OCI-LY3 (cell line): ENCODE data around the gene WHRN.

Source experiments
- H2AFZ ChIP-seq: fragments of 200-600, 300-600 bp; shearing (Covaris generic); 2 replicates; pipeline ENCODE4 v1.6.0; 2014; ENCODE audit warnings: antibody characterized with exemption, low read depth, low read length
- H3K27ac ChIP-seq: fragments of 200-600, 300-600 bp; sonication (generic); 2 replicates; pipeline ENCODE4 v1.5.1; 2014; ENCODE audit warnings: mild to moderate bottlenecking, low read length, moderate library complexity, mixed read lengths
- H3K27me3 ChIP-seq: fragments of 200-600, 300-600 bp; sonication (generic); 2 replicates; pipeline ENCODE4 v1.6.1; 2014; ENCODE audit warnings: low read depth, low read length, mixed read lengths
- H3K36me3 ChIP-seq: fragments of 200-600, 300-600 bp; sonication (generic); replicated peaks from 2 replicates; pipeline ENCODE3; 2014; ENCODE audit warnings: low read depth, low read length, mixed read lengths
- H3K4me1 ChIP-seq: fragments of 300-600, 200-600 bp; sonication (generic); 2 replicates; pipeline ENCODE4 v1.6.1; 2014; ENCODE audit warnings: low read length, mixed read lengths
- H3K4me2 ChIP-seq: fragments of 200-600, 300-600 bp; sonication (generic); 2 replicates; pipeline ENCODE4 v1.6.1; 2014; ENCODE audit warnings: low read length, mixed read lengths
- H3K4me3 ChIP-seq: fragments of 300-600, 200-600 bp; sonication (generic); 2 replicates; pipeline ENCODE4 v1.5.1; 2014; ENCODE audit warnings: antibody characterized with exemption, mild to moderate bottlenecking, low read length, moderate library complexity
- H3K79me2 ChIP-seq: fragments of 300-600, 200-600 bp; shearing (Covaris generic); 2 replicates; pipeline ENCODE4 v1.6.1; 2014; ENCODE audit warnings: mild to moderate bottlenecking, low read length, mixed read lengths
- H3K9ac ChIP-seq: fragments of 300-600, 200-600 bp; shearing (Covaris generic); 2 replicates; pipeline ENCODE4 v1.6.0; 2014; ENCODE audit warnings: mild to moderate bottlenecking, low read length, moderate library complexity
- H3K9me3 ChIP-seq: fragments of 200-600, 300-600 bp; shearing (Covaris generic); 2 replicates; pipeline ENCODE4 v1.6.1; 2014; ENCODE audit warnings: low read length, mixed read lengths; ENCODE audit not compliant: insufficient read depth
- H4K20me1 ChIP-seq: fragments of 200-600, 300-600 bp; sonication (generic); 2 replicates; pipeline ENCODE4 v1.6.1; 2016; ENCODE audit warnings: low read length, mixed read lengths; ENCODE audit not compliant: insufficient read depth
- EZH2phosphoT487 ChIP-seq: fragments of 200-600 bp; shearing (Covaris generic); IDR thresholded peaks from 2 replicates; pipeline ENCODE4 v1.6.1; 2018; ENCODE audit warnings: antibody characterized with exemption, mixed run types, low read depth
- TF ChIP-seq, protein P1 (sequence below): fragments of 200-600, 300-600 bp; sonication (generic); IDR thresholded peaks from 2 replicates; pipeline ENCODE4 v1.5.1; 2014; ENCODE audit warnings: antibody characterized with exemption, low read length, low read depth

Gene WHRN

DNA sequence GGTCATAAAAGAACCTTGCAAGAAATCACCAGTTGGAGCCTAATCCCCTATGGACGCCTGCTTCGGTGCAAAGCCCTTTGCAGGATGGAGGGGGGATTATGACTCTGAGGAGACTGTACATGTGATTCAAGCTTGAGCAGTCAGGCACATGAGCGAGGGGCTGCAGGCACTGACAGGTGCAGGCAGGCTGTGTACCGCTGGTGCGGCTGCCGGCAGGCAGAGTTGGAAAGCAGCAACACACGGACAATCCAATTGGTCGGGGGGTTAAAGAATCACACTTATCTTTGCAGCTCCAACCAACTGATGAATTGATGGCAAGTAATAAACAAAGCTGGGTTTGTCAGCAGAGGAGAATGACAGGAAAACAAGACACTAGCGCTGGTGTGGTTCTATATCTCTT, 5.7 kb downstream of the WHRN start:
- H3K79me2 ChIP-seq = peaks cover 98% of the 10 kb centered on the region
- peaks cover 9% of the 10 kb centered on the region for H3K36me3 ChIP-seq
- no peak overlapping the region for H2AFZ ChIP-seq
- H3K9ac ChIP-seq = no peak overlapping the region
- H3K9me3 ChIP-seq = no peaks in the 10 kb centered on the region
- peaks cover 80% of the 10 kb centered on the region for H3K4me1 ChIP-seq
- no peak overlapping the region for H3K4me3 ChIP-seq
- no peaks in the 10 kb centered on the region for H3K27me3 ChIP-seq
- no peak overlapping the region for H3K4me2 ChIP-seq
- TF ChIP-seq, protein P1, sequence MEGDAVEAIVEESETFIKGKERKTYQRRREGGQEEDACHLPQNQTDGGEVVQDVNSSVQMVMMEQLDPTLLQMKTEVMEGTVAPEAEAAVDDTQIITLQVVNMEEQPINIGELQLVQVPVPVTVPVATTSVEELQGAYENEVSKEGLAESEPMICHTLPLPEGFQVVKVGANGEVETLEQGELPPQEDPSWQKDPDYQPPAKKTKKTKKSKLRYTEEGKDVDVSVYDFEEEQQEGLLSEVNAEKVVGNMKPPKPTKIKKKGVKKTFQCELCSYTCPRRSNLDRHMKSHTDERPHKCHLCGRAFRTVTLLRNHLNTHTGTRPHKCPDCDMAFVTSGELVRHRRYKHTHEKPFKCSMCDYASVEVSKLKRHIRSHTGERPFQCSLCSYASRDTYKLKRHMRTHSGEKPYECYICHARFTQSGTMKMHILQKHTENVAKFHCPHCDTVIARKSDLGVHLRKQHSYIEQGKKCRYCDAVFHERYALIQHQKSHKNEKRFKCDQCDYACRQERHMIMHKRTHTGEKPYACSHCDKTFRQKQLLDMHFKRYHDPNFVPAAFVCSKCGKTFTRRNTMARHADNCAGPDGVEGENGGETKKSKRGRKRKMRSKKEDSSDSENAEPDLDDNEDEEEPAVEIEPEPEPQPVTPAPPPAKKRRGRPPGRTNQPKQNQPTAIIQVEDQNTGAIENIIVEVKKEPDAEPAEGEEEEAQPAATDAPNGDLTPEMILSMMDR = no peak
- no peak for TF ChIP-seq EZH2phosphoT487
- H3K27ac ChIP-seq = no peak overlapping the region
- H4K20me1 ChIP-seq = no peaks in the 10 kb centered on the region

DNA sequence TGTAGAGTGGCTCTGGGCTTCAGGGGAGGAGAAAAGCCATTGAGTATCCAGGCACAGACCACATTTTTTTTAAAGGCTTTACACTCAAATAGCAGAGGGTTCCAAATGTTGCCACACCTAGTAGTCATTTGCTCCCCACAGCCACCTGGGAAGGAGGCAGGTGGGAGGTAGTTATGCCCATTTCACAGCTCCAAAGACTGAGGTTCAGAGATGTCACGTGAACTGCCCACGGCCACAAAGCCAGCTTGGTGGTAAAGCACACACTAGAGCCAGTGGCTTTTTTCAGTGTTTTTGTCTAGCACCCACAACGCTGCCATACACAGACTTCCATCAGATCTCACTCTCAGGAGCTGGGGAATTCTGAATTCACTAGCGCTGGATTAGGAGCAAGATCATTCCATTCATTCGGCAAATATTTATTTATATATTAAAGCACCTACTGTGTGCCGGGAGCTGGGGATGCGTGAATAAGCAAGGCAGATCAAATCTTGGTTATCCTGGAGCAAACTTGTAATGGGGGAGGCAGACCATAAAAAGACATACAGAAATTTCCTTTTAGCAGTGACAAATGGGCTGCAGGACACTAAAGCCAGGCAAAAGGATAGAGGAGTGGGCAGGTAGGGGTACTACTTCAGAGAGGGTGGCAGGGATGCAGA, 7.4 kb downstream of the WHRN start:
- H4K20me1 ChIP-seq = no peaks in the 10 kb centered on the region
- H3K36me3 ChIP-seq = peaks cover 8% of the 10 kb centered on the region
- H3K27me3 ChIP-seq = no peaks in the 10 kb centered on the region
- peak overlapping the region; percentile 73 for H3K27ac ChIP-seq
- H3K9ac ChIP-seq = peak overlapping the region; percentile 34
- TF ChIP-seq, protein P1 = no peak
- no peak for TF ChIP-seq EZH2phosphoT487
- H3K4me1 ChIP-seq = peaks cover 77% of the 10 kb centered on the region
- peak overlapping the region; percentile 61 for H3K4me2 ChIP-seq
- peaks cover 97% of the 10 kb centered on the region for H3K79me2 ChIP-seq
- H3K4me3 ChIP-seq = peak overlapping the region; percentile 39
- no peak overlapping the region for H2AFZ ChIP-seq
- H3K9me3 ChIP-seq = no peaks in the 10 kb centered on the region

DNA sequence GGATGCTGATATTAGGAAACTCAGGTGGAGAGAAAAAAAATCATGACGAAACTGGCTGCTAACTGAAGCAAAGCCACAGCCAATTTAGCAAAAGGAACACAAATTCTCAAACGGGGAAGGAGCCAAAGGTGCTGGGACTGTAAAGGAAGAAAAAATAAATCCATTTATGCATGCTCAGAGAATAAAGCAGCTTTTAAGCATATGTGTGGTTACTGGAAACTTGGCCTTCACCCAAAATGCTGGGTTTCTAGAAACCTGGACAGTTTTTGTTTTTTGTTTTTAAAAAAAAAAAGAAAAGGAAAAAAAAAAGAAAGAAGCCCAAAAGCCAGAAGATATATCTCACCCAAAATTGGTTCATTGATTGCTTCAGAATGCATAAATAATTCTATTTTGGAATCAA, 8.0 kb downstream of the WHRN start:
- Histone ChIP-seq H3K36me3 (peaks cover 8% of the 10 kb centered on the region), H3K27me3 (no peaks in the 10 kb centered on the region), H3K79me2 (peaks cover 97% of the 10 kb centered on the region), H3K27ac (peak overlapping the region; percentile 73), H4K20me1 (no peaks in the 10 kb centered on the region), H3K4me1 (peaks cover 71% of the 10 kb centered on the region), H3K4me2 (peak overlapping the region; percentile 61), H3K9me3 (no peaks in the 10 kb centered on the region), H3K9ac (peak overlapping the region; percentile 34), H2AFZ (no peak overlapping the region), H3K4me3 (peak overlapping the region; percentile 39)
- TF ChIP-seq, protein P1 = no peak
- no peak for TF ChIP-seq EZH2phosphoT487

DNA sequence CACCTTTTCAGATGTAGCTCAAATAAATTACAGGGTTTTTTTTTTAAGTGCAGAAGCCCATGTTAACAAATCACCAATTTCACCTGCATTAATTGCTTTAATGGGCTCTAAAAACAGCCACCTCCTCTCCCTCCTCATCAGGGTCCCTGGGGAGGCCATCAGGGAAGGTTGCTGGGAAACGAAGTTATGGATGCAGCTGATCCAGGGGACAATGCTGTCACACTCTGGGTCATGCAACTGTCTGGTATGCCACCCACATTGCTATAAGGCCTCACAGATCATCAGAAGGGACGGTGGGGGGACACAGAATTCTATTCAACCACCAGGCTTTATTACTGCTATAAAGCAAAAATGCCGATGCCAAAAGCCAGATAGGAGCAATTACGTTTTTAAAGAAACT, 9.3 kb downstream of the WHRN start:
- H3K9me3 ChIP-seq = no peaks in the 10 kb centered on the region
- H3K27me3 ChIP-seq = no peaks in the 10 kb centered on the region
- peaks cover 8% of the 10 kb centered on the region for H3K36me3 ChIP-seq
- peaks cover 95% of the 10 kb centered on the region for H3K79me2 ChIP-seq
- H2AFZ ChIP-seq = no peak overlapping the region
- TF ChIP-seq, protein P1 = no peak
- no peak for TF ChIP-seq EZH2phosphoT487
- no peak overlapping the region for H3K4me3 ChIP-seq
- H4K20me1 ChIP-seq = no peaks in the 10 kb centered on the region
- H3K4me1 ChIP-seq = peaks cover 61% of the 10 kb centered on the region
- H3K4me2 ChIP-seq = peak overlapping the region; percentile 8; the same call in 1 of the 2 replicates
- no peak overlapping the region for H3K27ac ChIP-seq
- no peak overlapping the region for H3K9ac ChIP-seq
